Measurements from ENCODE around the gene CKLF. TPM values are rescaled to one million over a fixed set of nuclear protein-coding genes. Genes with fewer than 3 reads are reported as not detected.
"Not testable (repeated sequence)": the region's sequence is repeated elsewhere in the genome, so short reads cannot be mapped to it uniquely, and the experiment has no call there.

The CKLF gene
- total RNA-seq, 1 donor from 2014 or later = 36.3 TPM

- DNase-seq (ENCODE audit: extremely low spot score, unreplicated experiment) = no peak
- Mint-ChIP-seq H3K4me3 (no peak overlapping the region), H3K4me1 (ENCODE audit: unreplicated experiment) (peaks cover 5% of the 10 kb centered on the region), H3K36me3 (peaks cover 20% of the 10 kb centered on the region), H3K9me3 (no peaks in the 10 kb centered on the region), H3K27ac (no peak overlapping the region), H3K27me3 (no peaks in the 10 kb centered on the region)
- TF ChIP-seq CTCF (conservative IDR thresholded peaks at IDR 0.05) = no peak
These were observed 9.2 kb downstream of the CKLF start for GRCh38 chr16:66561381-66562080.

- Mint-ChIP-seq H3K4me1 (ENCODE audit: unreplicated experiment) (peaks cover 5% of the 10 kb centered on the region), H3K36me3 (peaks cover 23% of the 10 kb centered on the region), H3K27me3 (no peaks in the 10 kb centered on the region), H3K27ac (no peak overlapping the region), H3K9me3 (no peaks in the 10 kb centered on the region), H3K4me3 (no peak overlapping the region)
- no peak for DNase-seq (ENCODE audit: extremely low spot score, unreplicated experiment)
- TF ChIP-seq CTCF (conservative IDR thresholded peaks at IDR 0.05) = no peak
These were observed 10.0 kb downstream of the CKLF start for GRCh38 chr16:66562409-66562808.

DNA sequence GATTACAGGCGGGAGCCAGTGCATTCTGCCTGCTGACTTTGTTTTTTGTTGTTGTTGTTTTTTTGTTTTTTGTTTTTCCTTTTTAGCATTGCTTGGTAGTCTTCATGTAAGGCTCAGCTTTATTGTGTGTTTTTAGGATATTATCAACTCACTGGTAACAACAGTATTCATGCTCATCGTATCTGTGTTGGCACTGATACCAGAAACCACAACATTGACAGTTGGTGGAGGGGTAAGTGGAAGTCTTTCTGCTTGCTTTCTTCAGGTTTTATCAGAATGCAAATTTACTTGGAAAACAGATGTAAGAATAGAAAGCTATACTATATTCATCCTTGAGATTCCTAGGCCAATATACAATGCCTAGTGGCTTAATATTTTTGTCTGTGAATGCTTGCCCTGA lies 10.6 kb downstream of the CKLF start:
- H3K27me3 Mint-ChIP-seq = no peaks in the 10 kb centered on the region
- no peak for TF ChIP-seq CTCF (conservative IDR thresholded peaks at IDR 0.05)
- H3K4me1 Mint-ChIP-seq (ENCODE audit: unreplicated experiment) = peaks cover 5% of the 10 kb centered on the region
- no peak overlapping the region for H3K27ac Mint-ChIP-seq
- H3K4me3 Mint-ChIP-seq = no peak overlapping the region
- DNase-seq (ENCODE audit: extremely low spot score, unreplicated experiment) = no peak
- no peaks in the 10 kb centered on the region for H3K9me3 Mint-ChIP-seq
- peaks cover 25% of the 10 kb centered on the region for H3K36me3 Mint-ChIP-seq

DNA sequence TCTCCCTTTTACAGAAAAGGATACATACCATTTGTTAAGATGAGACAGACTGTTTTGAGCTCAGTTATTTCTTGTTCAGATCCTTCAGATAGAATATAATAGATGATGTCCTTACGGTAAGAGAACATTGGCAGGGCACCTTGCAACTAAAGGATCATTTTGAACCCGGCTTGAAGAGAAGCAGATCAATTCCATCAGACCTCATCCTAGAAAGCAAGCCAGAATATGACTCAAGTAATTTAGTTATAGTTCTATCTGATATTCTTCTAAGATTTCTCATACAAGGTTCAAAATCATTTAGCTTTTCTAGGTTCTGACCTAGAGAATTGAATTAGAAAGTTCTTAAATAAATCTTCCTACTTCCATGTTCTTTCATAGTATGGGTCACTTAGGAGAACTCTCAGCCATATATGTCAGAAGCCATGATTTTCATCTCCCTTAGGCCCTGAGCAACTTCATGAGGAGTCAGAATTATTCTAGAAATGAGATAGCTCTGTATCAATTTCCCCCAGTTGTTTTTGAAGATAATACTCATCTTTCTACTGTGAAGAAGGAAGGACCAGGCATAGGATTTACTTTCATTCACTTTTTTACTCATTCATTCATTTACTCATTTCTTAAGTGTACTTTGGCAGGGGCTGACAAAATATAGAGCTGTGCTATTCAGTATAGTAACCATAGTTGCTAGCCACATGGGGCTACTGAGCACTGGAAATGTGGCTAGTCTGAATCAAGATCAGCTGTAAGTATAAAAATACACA lies 11.4 kb downstream of the CKLF start:
- no peak for TF ChIP-seq CTCF (conservative IDR thresholded peaks at IDR 0.05)
- H3K27me3 Mint-ChIP-seq = no peaks in the 10 kb centered on the region
- H3K4me3 Mint-ChIP-seq = no peak overlapping the region
- no peak for DNase-seq (ENCODE audit: extremely low spot score, unreplicated experiment)
- H3K36me3 Mint-ChIP-seq = peaks cover 25% of the 10 kb centered on the region
- peaks cover 5% of the 10 kb centered on the region for H3K4me1 Mint-ChIP-seq (ENCODE audit: unreplicated experiment)
- H3K9me3 Mint-ChIP-seq = no peaks in the 10 kb centered on the region
- no peak overlapping the region for H3K27ac Mint-ChIP-seq

GRCh38 chr16:66566051-66566901 lies 13.9 kb downstream of the CKLF start, which contains the start of gene CMTM1:
CMTM1 (plus strand) TSS chr16:66566439; CDS start chr16:66566514, 75 bp downstream.
- peaks cover 16% of the 10 kb centered on the region for H3K36me3 Mint-ChIP-seq
- H3K9me3 Mint-ChIP-seq = no peaks in the 10 kb centered on the region
- DNase-seq (ENCODE audit: extremely low spot score, unreplicated experiment) = no peak
- peaks cover 5% of the 10 kb centered on the region for H3K4me1 Mint-ChIP-seq (ENCODE audit: unreplicated experiment)
- H3K4me3 Mint-ChIP-seq = no peak within 1 kb of the TSS
- no peak for TF ChIP-seq CTCF (conservative IDR thresholded peaks at IDR 0.05)
- H3K27me3 Mint-ChIP-seq = no peaks in the 10 kb centered on the region
- no peak within 1 kb of the TSS for H3K27ac Mint-ChIP-seq

DNA sequence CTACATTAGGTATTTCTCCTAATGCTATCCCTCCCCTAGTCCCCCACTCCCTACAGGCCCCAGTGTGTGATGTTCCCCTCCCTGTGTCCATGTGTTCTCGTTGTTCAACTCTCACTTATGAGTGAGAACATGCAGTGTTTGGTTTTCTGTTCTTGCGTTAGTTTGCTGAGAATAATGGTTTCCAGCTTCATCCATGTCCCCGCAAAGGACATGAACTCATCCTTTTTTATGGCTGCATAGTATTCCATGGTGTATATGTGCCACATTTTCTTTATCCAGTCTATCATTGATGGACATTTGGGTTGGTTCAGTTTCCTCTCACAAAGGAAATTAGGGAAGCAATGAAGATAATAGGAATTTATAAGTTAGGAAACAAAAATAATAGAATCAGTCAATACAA lies 14.9 kb downstream of the CKLF start:
- DNase-seq (ENCODE audit: extremely low spot score, unreplicated experiment); H3K27me3 Mint-ChIP-seq; H3K9me3 Mint-ChIP-seq; H3K4me3 Mint-ChIP-seq; H3K27ac Mint-ChIP-seq; H3K4me1 Mint-ChIP-seq (ENCODE audit: unreplicated experiment): not testable (repeated sequence)
- H3K36me3 Mint-ChIP-seq = peaks cover 13% of the 10 kb centered on the region

Data from type B pancreatic cell (in vitro differentiated cells).